HG03558 (cell line): ENCODE measurements around the gene CNKSR2.

Source experiments
- ATAC-seq: cut with Tn5 transposase; IDR thresholded peaks from one replicate; pipeline ENCODE4 v1.9.1; 2021; ENCODE audit warnings: moderate number of reproducible peaks; ENCODE audit not compliant: unreplicated experiment; ENCODE audit errors: extremely low read depth

The CNKSR2 gene

GRCh38 chrX:21586001-21586400, 211.8 kb downstream of the CNKSR2 start:
- no peak for ATAC-seq

- no peak for ATAC-seq
Observed at GRCh38 chrX:21590012-21590776, 216.0 kb downstream of the CNKSR2 start.

GRCh38 chrX:21606002-21606401, 231.8 kb downstream of the CNKSR2 start:
- ATAC-seq: no peak

- ATAC-seq: no peak
Observed at GRCh38 chrX:21610168-21610567, 235.9 kb downstream of the CNKSR2 start.

GRCh38 chrX:21612154-21612553, 237.9 kb downstream of the CNKSR2 start:
- no peak for ATAC-seq

- no peak for ATAC-seq
Observed at GRCh38 chrX:21616386-21616785, 242.2 kb downstream of the CNKSR2 start.

- no peak for ATAC-seq
Observed at GRCh38 chrX:21620234-21620633, 246.0 kb downstream of the CNKSR2 start.

GRCh38 chrX:21623778-21624501, 249.7 kb downstream of the CNKSR2 start:
- no peak for ATAC-seq

- ATAC-seq: no peak
Observed at GRCh38 chrX:21632027-21632426, 257.8 kb downstream of the CNKSR2 start.

GRCh38 chrX:21638311-21638710, 264.1 kb downstream of the CNKSR2 start:
- ATAC-seq: no peak

GRCh38 chrX:21639775-21640174, 265.6 kb downstream of the CNKSR2 start:
- ATAC-seq: no peak

- ATAC-seq: no peak
Observed at GRCh38 chrX:21645431-21645830, 271.2 kb downstream of the CNKSR2 start.

GRCh38 chrX:21645886-21646285, 271.7 kb downstream of the CNKSR2 start:
- no peak for ATAC-seq

GRCh38 chrX:21655901-21656586, 281.8 kb downstream of the CNKSR2 start:
- ATAC-seq: no peak

- ATAC-seq: no peak
Observed at GRCh38 chrX:21656587-21657317, 282.5 kb downstream of the CNKSR2 start.

- no peak for ATAC-seq
Observed at GRCh38 chrX:21657318-21658151, 283.3 kb downstream of the CNKSR2 start.

GRCh38 chrX:21658152-21658737, 284.0 kb downstream of the CNKSR2 start, which contains the start of gene KLHL34:
Gene KLHL34, minus strand, starts transcription at chrX:21658330. Its CDS starts 542 bp downstream, at chrX:21657788.
- ATAC-seq: no peak

GRCh38 chrX:21658746-21659145, 284.5 kb downstream of the CNKSR2 start:
- ATAC-seq: no peak

GRCh38 chrX:21659320-21659719, 285.1 kb downstream of the CNKSR2 start:
- ATAC-seq: no peak
